H1 (cell line): ENCODE data around the gene LRRC32. TPM values are rescaled to one million over a fixed set of nuclear protein-coding genes. Genes with fewer than 3 reads are reported as not detected.

Experiments used
- CTCF ChIA-PET: fragments of 300-600 bp; sonication (Branson Sonifier 250); formaldehyde crosslinking; loops from one replicate; lab custom pipeline; 2021; ENCODE audit not compliant: partially characterized antibody; lab: Charles Lee
- POLR2A ChIA-PET: fragments of 300-600 bp; sonication (Branson Sonifier 250); formaldehyde crosslinking; loops from one replicate; lab custom pipeline; 2021; ENCODE audit warnings: inconsistent platforms; ENCODE audit not compliant: partially characterized antibody; lab: Charles Lee
- DNase-seq, 2 experiments: peaks; one replicate each; pipeline versions ENCODE4 v3.0.0 to v3.0.0-alpha.2; 2010 to 2022; ENCODE audit warnings: low spot score in 2 of 2, low read depth in 1 of 2, mixed read lengths in 1 of 2
- FAIRE-seq: peaks from 2 replicates; lab custom pipeline; 2011; peaks lifted over from hg19 to GRCh38; lab: Jason Lieb, UNC
- H2AFZ ChIP-seq: 2 replicates; pipeline ENCODE4 v1.8.1; 2012; ENCODE audit warnings: low read length, inconsistent platforms
- H2AK5ac ChIP-seq: 2 replicates; pipeline ENCODE4 v1.6.1; 2013; ENCODE audit warnings: low read depth, low read length
- H2BK120ac ChIP-seq: replicated peaks from 2 replicates; pipeline ENCODE3; 2013; ENCODE audit warnings: low read depth, low read length, inconsistent platforms
- H2BK12ac ChIP-seq: 2 replicates; pipeline ENCODE4 v1.6.1; 2013; ENCODE audit warnings: low read depth, low read length
- H2BK15ac ChIP-seq: 2 replicates; pipeline ENCODE4 v1.6.1; 2013; ENCODE audit warnings: low read length
- H2BK20ac ChIP-seq: 2 replicates; pipeline ENCODE4 v1.6.1; 2013; ENCODE audit warnings: low read length
- H2BK5ac ChIP-seq: 2 replicates; pipeline ENCODE4 v1.6.1; 2013; ENCODE audit warnings: low read depth, low read length
- H3K14ac ChIP-seq: 2 replicates; pipeline ENCODE4 v1.6.1; 2013; ENCODE audit warnings: inconsistent platforms; ENCODE audit not compliant: insufficient read length
- H3K18ac ChIP-seq: 2 replicates; pipeline ENCODE4 v1.6.1; 2013; ENCODE audit warnings: low read length; ENCODE audit errors: extremely low read depth
- H3K23ac ChIP-seq: 2 replicates; pipeline ENCODE4 v1.6.1; 2013; ENCODE audit warnings: inconsistent platforms; ENCODE audit not compliant: insufficient read length
- H3K23me2 ChIP-seq: 2 replicates; pipeline ENCODE4 v1.6.1; 2013; ENCODE audit warnings: low read depth, low read length
- H3K27ac ChIP-seq: 2 replicates; pipeline ENCODE4 v1.6.1; 2011; ENCODE audit warnings: low read depth, low read length, inconsistent platforms
- H3K27me3 ChIP-seq, 4 experiments: replicated peaks in 1 of 4; 1 replicate in 1 of 4; 2 replicates in 3 of 4; pipeline versions ENCODE4 v1.6.1 to v1.8.1; 2011 to 2013; ENCODE audit warnings: low read length in 3 of 4, mild to moderate bottlenecking in 3 of 4, inconsistent platforms in 2 of 4, mixed read lengths in 2 of 4, moderate library complexity in 1 of 4; ENCODE audit not compliant: control insufficient read depth in 3 of 4, insufficient read depth in 3 of 4; ENCODE audit errors: extremely low read depth in 1 of 4
- H3K36me3 ChIP-seq, 4 experiments: 2 replicates each; pipeline versions ENCODE4 v1.6.1 to v1.8.1; 2011 to 2013; ENCODE audit warnings: mild to moderate bottlenecking in 4 of 4, low read length in 3 of 4, moderate library complexity in 2 of 4, control low read depth in 1 of 4, inconsistent platforms in 1 of 4; ENCODE audit not compliant: insufficient read depth in 4 of 4, control insufficient read depth in 2 of 4
- H3K4ac ChIP-seq: replicated peaks from 2 replicates; pipeline ENCODE3; 2013; ENCODE audit warnings: low read length, low read depth, mixed read lengths, inconsistent platforms; ENCODE audit not compliant: insufficient read length
- H3K4me1 ChIP-seq, 4 experiments: replicated peaks in 1 of 4; 1 replicate in 1 of 4; 2 replicates in 3 of 4; pipeline versions ENCODE4 v1.6.1 to v1.8.1; 2011 to 2013; ENCODE audit warnings: low read length in 3 of 4, inconsistent platforms in 2 of 4, mixed read lengths in 1 of 4; ENCODE audit not compliant: insufficient read depth in 4 of 4, control insufficient read depth in 3 of 4
- H3K4me2 ChIP-seq, 2 experiments: 2 replicates each; pipeline versions ENCODE4 v1.6.1 to v1.8.1; 2011 to 2013; ENCODE audit warnings: low read depth in 2 of 2, low read length in 2 of 2, control low read depth in 1 of 2, inconsistent platforms in 1 of 2, mild to moderate bottlenecking in 1 of 2; ENCODE audit not compliant: insufficient read depth in 1 of 2
- H3K4me3 ChIP-seq, 4 experiments: fragments of 200-600, 300-600 bp in 1 of 4; sonication (generic), shearing (Covaris generic), sonication (Bioruptor Twin) in 1 of 4; 2 replicates each; pipeline versions ENCODE4 v1.5.1 to v1.8.1; 2011 to 2016; ENCODE audit warnings: low read length in 4 of 4, low read depth in 3 of 4, control low read depth in 2 of 4, inconsistent platforms in 2 of 4, mild to moderate bottlenecking in 2 of 4, mixed read lengths in 1 of 4, moderate library complexity in 1 of 4; ENCODE audit not compliant: insufficient read depth in 2 of 4; ENCODE audit errors: extremely low read depth in 1 of 4
- H3K56ac ChIP-seq: replicated peaks from 2 replicates; pipeline ENCODE3; 2013; ENCODE audit warnings: low read depth, mild to moderate bottlenecking, mixed read lengths, low read length, inconsistent platforms; ENCODE audit not compliant: insufficient read length
- H3K79me1 ChIP-seq: 2 replicates; pipeline ENCODE4 v1.6.1; 2013; ENCODE audit warnings: low read depth, low read length, control low read depth
- H3K79me2 ChIP-seq, 2 experiments: 2 replicates each; pipeline versions ENCODE4 v1.6.1 to v1.8.1; 2012 to 2013; ENCODE audit warnings: low read length in 2 of 2, mild to moderate bottlenecking in 2 of 2, inconsistent platforms in 1 of 2; ENCODE audit not compliant: insufficient read depth in 2 of 2, control insufficient read depth in 1 of 2
- H3K9ac ChIP-seq, 4 experiments: replicated peaks in 1 of 4; 1 replicate in 1 of 4; 2 replicates in 3 of 4; pipeline versions ENCODE4 v1.6.1 to v1.8.1; 2011 to 2013; ENCODE audit warnings: low read depth in 3 of 4, low read length in 3 of 4, control low read depth in 2 of 4, mild to moderate bottlenecking in 2 of 4, moderate library complexity in 2 of 4, inconsistent platforms in 1 of 4; ENCODE audit errors: extremely low read depth in 1 of 4
- H3K9me3 ChIP-seq, 2 experiments: 2 replicates each; pipeline versions ENCODE4 v1.6.1 to v1.8.1; 2012 to 2013; ENCODE audit warnings: mild to moderate bottlenecking in 2 of 2, moderate library complexity in 2 of 2, control low read depth in 1 of 2, inconsistent platforms in 1 of 2, low read depth in 1 of 2, low read length in 1 of 2, mixed read lengths in 1 of 2; ENCODE audit not compliant: insufficient read depth in 2 of 2
- H4K20me1 ChIP-seq, 2 experiments: replicated peaks in 1 of 2; 2 replicates each; pipeline versions ENCODE3 to v1.8.1; 2011 to 2013; ENCODE audit warnings: inconsistent platforms in 2 of 2, low read length in 2 of 2, mild to moderate bottlenecking in 1 of 2; ENCODE audit not compliant: insufficient read depth in 2 of 2, control insufficient read depth in 1 of 2
- H4K5ac ChIP-seq: 2 replicates; pipeline ENCODE4 v1.6.1; 2013; ENCODE audit warnings: low read length, low read depth, mixed read lengths, inconsistent platforms; ENCODE audit not compliant: insufficient read length
- H4K8ac ChIP-seq: 2 replicates; pipeline ENCODE4 v1.8.0; 2013; ENCODE audit warnings: mild to moderate bottlenecking, moderate library complexity, low read length, inconsistent platforms; ENCODE audit not compliant: insufficient read depth; ENCODE audit errors: extremely low read depth
- H4K91ac ChIP-seq: replicated peaks from 2 replicates; pipeline ENCODE3; 2013; ENCODE audit warnings: low read length, mixed read lengths, inconsistent platforms; ENCODE audit not compliant: insufficient read length
- ATF3 ChIP-seq: IDR thresholded peaks from 2 replicates; pipeline ENCODE4 v1.6.1; 2011; ENCODE audit warnings: low read depth, mild to moderate bottlenecking, low read length; ENCODE audit not compliant: insufficient read depth
- EGR1 ChIP-seq: IDR thresholded peaks from 2 replicates; pipeline ENCODE4 v1.6.1; 2011; ENCODE audit warnings: low read depth, low read length, borderline replicate concordance
- KDM4A ChIP-seq: IDR thresholded peaks from one replicate; pipeline ENCODE4 v1.7.1; 2012; ENCODE audit warnings: low read depth, mild to moderate bottlenecking, moderate library complexity, low read length, inconsistent platforms; ENCODE audit not compliant: severe bottlenecking
- NANOG ChIP-seq: IDR thresholded peaks from 2 replicates; pipeline ENCODE4 v1.6.1; 2011; ENCODE audit warnings: low read length, low read depth, mild to moderate bottlenecking, inconsistent platforms; ENCODE audit not compliant: insufficient read depth, poor library complexity, severe bottlenecking
- RFX5 ChIP-seq: IDR thresholded peaks from 2 replicates; pipeline ENCODE4 v1.6.1; 2011; ENCODE audit warnings: low read depth, low read length, improper control_type of control experiment, borderline replicate concordance
- TBP ChIP-seq: IDR thresholded peaks from 2 replicates; pipeline ENCODE4 v1.6.1; 2011; ENCODE audit warnings: low read depth, low read length, improper control_type of control experiment
- WGBS, 2 experiments: shearing (Covaris generic) in 1 of 2; methylation state at CpG; one replicate each; pipeline versions ENCODE4 v1.1.6 to v1.1.7; 2013 to 2015; ENCODE audit warnings: low lambda C conversion rate in 2 of 2, mixed read lengths in 2 of 2, inconsistent platforms in 1 of 2, low coverage in 1 of 2, missing lambda C conversion rate in 1 of 2; ENCODE audit not compliant: insufficient replicate concordance in 2 of 2, insufficient coverage in 1 of 2, insufficient read length in 1 of 2; ENCODE audit errors: extremely low coverage in 1 of 2, missing lambda C conversion rate in 1 of 2; 5-methylcytosine and 5-hydroxymethylcytosine counted together
- polyA plus RNA-seq, 7 experiments: library from polyadenylated mRNA; depleted of rRNA in 3 of 7; stranded (reverse) in 5 of 7; unstranded in 2 of 7; fragments of >200 nt in 5 of 7; fragments of 200-250 nt in 2 of 7; gene quantifications; 1 replicate in 5 of 7; 2 replicates in 1 of 7; 4 replicates in 1 of 7; pipeline versions ENCODE4 v1.2.1 to v1.2.3, GENCODE V29; 2011 to 2013; ENCODE audit warnings: missing spikeins in 2 of 7, mixed read lengths in 2 of 7
- total RNA-seq: library from RNA; stranded (reverse); fragmentation: NEBNext Ultra II Directional; extraction: Animal tissue kit (Norgen Biotek cat#: 25700); gene quantifications from 2 replicates; pipeline ENCODE4 v1.2.1, GENCODE V29; 2021

LRRC32 gene
- total and polyA plus RNA-seq, 2 of the 8 experiments (the other 6 are each of a cell fraction or from before 2014, with no cell fraction given), result 0.99 to 1.9 TPM

- Histone ChIP-seq H3K18ac (no peak overlapping the region; the same call in 1 of the 2 replicates), H4K5ac (no peak overlapping the region), H2BK120ac (no peak overlapping the region), H2BK5ac (no peak overlapping the region), H2BK15ac (no peak overlapping the region), H3K56ac (no peak overlapping the region), H3K9me3 (no peaks in the 10 kb centered on the region), H3K36me3 (no peaks in the 10 kb centered on the region), H3K9ac (no peak overlapping the region), H3K4me2 (no peak overlapping the region), H3K27me3 (no peaks in the 10 kb centered on the region), H3K79me1 (no peaks in the 10 kb centered on the region), H2BK12ac (no peak overlapping the region), H4K8ac (no peak overlapping the region; the same call in 1 of the 2 replicates), H3K4ac (no peak overlapping the region), H3K14ac (no peak overlapping the region), H4K20me1 (no peaks in the 10 kb centered on the region), H3K4me3 (no peak overlapping the region), H3K23ac (no peak overlapping the region), H3K27ac (no peak overlapping the region), H3K23me2 (no peaks in the 10 kb centered on the region), H2BK20ac (no peak overlapping the region), H4K91ac (no peak overlapping the region), H2AFZ (no peak overlapping the region), H3K4me1 (no peaks in the 10 kb centered on the region), H3K79me2 (no peaks in the 10 kb centered on the region), H2AK5ac (no peak overlapping the region)
- WGBS, 2 experiments, result 89% methylated on average over 10 of the region's 11 CpGs; no CpG with 5 or more reads in 1 of the 2 experiments
- DNase-seq (no peak), FAIRE-seq (no peak)
- ChIA-PET CTCF (interaction anchor here (1.4 kb wide), 1 partner anchor 24 kb away, joined by 5 read pairs; no protein-coding TSS in a partner anchor), POLR2A (no interaction called here)
- no peak for TF ChIP-seq EGR1
- TF ChIP-seq NANOG, result no peak
- no peak for TF ChIP-seq TBP
- TF ChIP-seq RFX5, result no peak
- TF ChIP-seq KDM4A, result no peak
- no peak for TF ChIP-seq ATF3
Observed at GRCh38 chr11:76638270-76639197, 32.0 kb downstream of the LRRC32 start.
